HepG2 (cell line): ENCODE measurements around the gene YPEL5. TPM values are rescaled to one million over a fixed set of nuclear protein-coding genes. Genes with fewer than 3 reads are reported as not detected.

Source experiments
- ATAC-seq: fragments of 200-7000 bp; cut with Tn5 transposase; 3 replicates; pipeline ENCODE4 v1.9.1; 2020; ENCODE audit warnings: mild to moderate bottlenecking, moderate library complexity
- BruUV-seq: library from RNA; stranded (reverse); fragments of 400-500 nt; replicated peaks from 2 replicates; lab custom pipeline; 2021; lab: Mats Ljungman, UMichigan
- CTCF ChIA-PET: fragments of 300-600 bp; formaldehyde crosslinking; extraction: SDS; loops from one replicate; lab custom pipeline; 2021; ENCODE audit warnings: low total read pairs, inconsistent platforms, low intra/inter-chr PET ratio; lab: Yijun Ruan, JAX
- POLR2A ChIA-PET: fragments of 350-600 bp; sonication (Branson Sonifier 250); formaldehyde crosslinking; loops from one replicate; lab custom pipeline; 2020; ENCODE audit warnings: antibody characterized with exemption, inconsistent platforms; lab: Yijun Ruan, JAX
- DNase-seq: peaks from one replicate; pipeline ENCODE4 v3.0.0-alpha.2; 2015; ENCODE audit warnings: low spot score
- FAIRE-seq: peaks from 3 replicates; lab custom pipeline; 2011; peaks lifted over from hg19 to GRCh38; lab: Jason Lieb, UNC
- H2AFZ ChIP-seq: one replicate; pipeline ENCODE4 v1.6.1; 2011; ENCODE audit warnings: low read length, inconsistent platforms
- H3K27ac ChIP-seq: fragments of 300-600 bp; 3 replicates; pipeline ENCODE4 v1.8.0; 2011; ENCODE audit warnings: mixed run types, mild to moderate bottlenecking, mixed read lengths, low read length, inconsistent platforms; ENCODE audit not compliant: insufficient read depth; ENCODE audit errors: extremely low read length
- H3K27me3 ChIP-seq, 2 experiments: fragments of 200-600 bp in 1 of 2; 2 replicates in 1 of 2; 3 replicates in 1 of 2; pipeline versions ENCODE4 v1.6.0 to v1.8.0; 2011; ENCODE audit warnings: low read length in 2 of 2, mild to moderate bottlenecking in 2 of 2, moderate library complexity in 2 of 2, inconsistent platforms in 1 of 2; ENCODE audit not compliant: insufficient read depth in 2 of 2, control insufficient read depth in 1 of 2
- H3K36me3 ChIP-seq, 2 experiments: fragments of 200-600 bp in 1 of 2; replicated peaks in 1 of 2; 2 replicates in 1 of 2; 3 replicates in 1 of 2; pipeline versions ENCODE4 v1.5.1 to v1.8.0; 2011; ENCODE audit warnings: low read length in 2 of 2, inconsistent platforms in 1 of 2; ENCODE audit not compliant: insufficient read depth in 2 of 2, control insufficient read depth in 1 of 2
- H3K4me1 ChIP-seq: 2 replicates; pipeline ENCODE4 v1.5.1; 2012; ENCODE audit warnings: low read length, inconsistent platforms; ENCODE audit not compliant: insufficient read depth
- H3K4me2 ChIP-seq: 2 replicates; pipeline ENCODE4 v1.6.0; 2011; ENCODE audit warnings: low read depth, low read length, inconsistent platforms
- H3K4me3 ChIP-seq, 3 experiments: fragments of 200-600 bp in 1 of 3; sonication (generic), shearing (Covaris generic) in 1 of 3; replicated peaks in 1 of 3; 2 replicates each; pipeline ENCODE4 v1.5.1; 2011 to 2016; ENCODE audit warnings: low read length in 3 of 3, inconsistent platforms in 2 of 3, low read depth in 2 of 3, mild to moderate bottlenecking in 2 of 3, control low read depth in 1 of 3, mixed read lengths in 1 of 3; ENCODE audit not compliant: insufficient read depth in 1 of 3
- H3K79me2 ChIP-seq: one replicate; pipeline ENCODE4 v1.6.1; 2011; ENCODE audit warnings: low read length, inconsistent platforms; ENCODE audit not compliant: insufficient read depth
- H3K9ac ChIP-seq: 2 replicates; pipeline ENCODE4 v1.6.0; 2011; ENCODE audit warnings: mild to moderate bottlenecking, low read depth, low read length, inconsistent platforms; ENCODE audit not compliant: insufficient read depth
- H3K9me3 ChIP-seq: 2 replicates; pipeline ENCODE4 v1.5.1; 2012; ENCODE audit warnings: mild to moderate bottlenecking, low read length
- H4K20me1 ChIP-seq: 2 replicates; pipeline ENCODE4 v1.6.0; 2011; ENCODE audit warnings: inconsistent platforms, mild to moderate bottlenecking, low read length, moderate library complexity; ENCODE audit not compliant: insufficient read depth
- IRF2 ChIP-seq: IDR thresholded peaks from 2 replicates; pipeline ENCODE4 v1.6.1; 2018; ENCODE audit warnings: missing genetic modification reagents, missing compliant biosample characterization
- MXD4 ChIP-seq: IDR thresholded peaks from 2 replicates; pipeline ENCODE4 v1.6.1; 2016; ENCODE audit warnings: mild to moderate bottlenecking, missing biosample characterization, missing genetic modification reagents
- ZNF441 ChIP-seq: sonication (generic); formaldehyde crosslinking; IDR thresholded peaks from 2 replicates; pipeline ENCODE4 v1.7.0; 2021; ENCODE audit warnings: missing genetic modification reagents, borderline replicate concordance
- WGBS: methylation state at CpG from one replicate; pipeline ENCODE4 v1.1.6; 2017; ENCODE audit warnings: low lambda C conversion rate; 5-methylcytosine and 5-hydroxymethylcytosine counted together
- in situ Hi-C: cut with HindIII; loops from 2 replicates; pipeline ENCODE4 v1.10.0; 2017; ENCODE audit warnings: low pct_unique_long_range_greater_than_20kb; ENCODE audit not compliant: extremely low pct_ligation_motif_present
- intact Hi-C: fragments of 100-400 bp; cut with micrococcal nuclease; formaldehyde crosslinking; loops from one replicate; pipeline ENCODE4 v1.10.0; 2022; ENCODE audit not compliant: unreplicated experiment
- polyA plus RNA-seq, 8 experiments: library from polyadenylated mRNA; depleted of rRNA in 3 of 8; stranded (reverse) in 7 of 8; unstranded in 1 of 8; fragments of >200 nt; fragmentation: Illumina TruSeq in 4 of 8; extraction: Trizol in 4 of 8; gene quantifications; 2 replicates each; pipeline versions ENCODE4 v1.2.1 to v1.2.3, GENCODE V29; 2011 to 2016; ENCODE audit warnings: low read depth in 4 of 8, missing spikeins in 1 of 8, mixed read lengths in 1 of 8; ENCODE audit not compliant: insufficient read depth in 1 of 8
- total RNA-seq, 5 experiments: library from RNA; depleted of rRNA; stranded (reverse); fragments of >200 nt; fragmentation: Illumina TruSeq; extraction: Trizol; gene quantifications; 2 replicates each; pipeline ENCODE4 v1.2.3, GENCODE V29; 2016; ENCODE audit warnings: low read depth in 1 of 5
- TF ChIP-seq, protein P1 (sequence below): sonication (generic); formaldehyde crosslinking; IDR thresholded peaks from 2 replicates; pipeline ENCODE4 v1.5.1; 2020; ENCODE audit warnings: mild to moderate bottlenecking, moderate library complexity, missing genetic modification reagents
- TF ChIP-seq, protein P2 (sequence below): sonication (generic); formaldehyde crosslinking; IDR thresholded peaks from 2 replicates; pipeline ENCODE4 v1.5.1; 2020; ENCODE audit warnings: missing genetic modification reagents, mild to moderate bottlenecking, borderline replicate concordance

The YPEL5 gene
- total and polyA plus RNA-seq, 2 of the 13 experiments (the other 11 are each of a cell fraction or from before 2014, with no cell fraction given) = 12.7 to 49.7 TPM

DNA sequence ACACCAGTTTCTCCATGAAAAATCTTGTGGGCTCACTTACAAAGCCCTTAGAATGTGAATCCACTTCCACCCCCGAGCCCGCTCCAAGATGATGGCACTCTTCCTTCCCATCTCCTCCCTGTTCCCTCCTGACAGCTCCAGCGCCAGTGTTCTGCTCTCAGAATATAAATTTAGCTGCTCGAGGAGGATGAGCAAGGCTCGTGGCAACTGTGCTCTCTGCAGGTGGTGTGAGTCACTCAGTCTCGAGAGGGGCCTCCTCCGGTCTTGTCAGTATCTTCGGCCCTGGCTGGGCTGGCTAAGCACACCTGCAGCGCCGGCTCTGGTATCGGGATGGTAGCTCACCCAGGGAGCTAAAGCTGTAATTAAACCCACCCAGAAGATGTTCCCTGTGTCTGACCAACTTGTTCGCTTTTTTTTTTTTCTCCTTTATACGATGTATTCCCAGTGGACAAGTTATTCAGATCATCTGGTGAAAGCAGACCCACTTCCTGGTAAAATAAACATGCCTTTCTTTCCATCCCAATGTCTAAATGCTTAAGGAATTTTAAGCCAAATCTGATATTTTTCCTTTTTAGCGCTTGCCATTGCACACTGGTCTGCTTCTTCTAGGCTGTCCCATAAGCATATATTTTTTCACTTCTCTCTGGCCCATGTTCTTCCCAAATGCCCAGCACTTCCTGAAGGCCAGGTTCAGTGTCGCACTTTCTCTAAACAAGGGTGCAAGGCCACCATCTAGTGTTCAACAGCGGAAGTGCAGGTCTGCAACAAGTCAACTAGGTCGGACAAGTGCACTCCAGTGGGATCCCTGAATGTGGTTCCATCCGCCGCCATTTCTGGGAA, 31.4 kb upstream of the YPEL5 start (continued):
- TF ChIP-seq, protein P1, sequence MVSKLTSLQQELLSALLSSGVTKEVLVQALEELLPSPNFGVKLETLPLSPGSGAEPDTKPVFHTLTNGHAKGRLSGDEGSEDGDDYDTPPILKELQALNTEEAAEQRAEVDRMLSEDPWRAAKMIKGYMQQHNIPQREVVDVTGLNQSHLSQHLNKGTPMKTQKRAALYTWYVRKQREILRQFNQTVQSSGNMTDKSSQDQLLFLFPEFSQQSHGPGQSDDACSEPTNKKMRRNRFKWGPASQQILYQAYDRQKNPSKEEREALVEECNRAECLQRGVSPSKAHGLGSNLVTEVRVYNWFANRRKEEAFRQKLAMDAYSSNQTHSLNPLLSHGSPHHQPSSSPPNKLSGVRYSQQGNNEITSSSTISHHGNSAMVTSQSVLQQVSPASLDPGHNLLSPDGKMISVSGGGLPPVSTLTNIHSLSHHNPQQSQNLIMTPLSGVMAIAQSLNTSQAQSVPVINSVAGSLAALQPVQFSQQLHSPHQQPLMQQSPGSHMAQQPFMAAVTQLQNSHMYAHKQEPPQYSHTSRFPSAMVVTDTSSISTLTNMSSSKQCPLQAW = peak; percentile 69
- 0 out of 2 replicates have a peak, but pooled peaks have one; percentile 32 for TF ChIP-seq ZNF441 (CRISPR knock-in tag)
- no peak for TF ChIP-seq MXD4 (CRISPR knock-in tag)

DNA sequence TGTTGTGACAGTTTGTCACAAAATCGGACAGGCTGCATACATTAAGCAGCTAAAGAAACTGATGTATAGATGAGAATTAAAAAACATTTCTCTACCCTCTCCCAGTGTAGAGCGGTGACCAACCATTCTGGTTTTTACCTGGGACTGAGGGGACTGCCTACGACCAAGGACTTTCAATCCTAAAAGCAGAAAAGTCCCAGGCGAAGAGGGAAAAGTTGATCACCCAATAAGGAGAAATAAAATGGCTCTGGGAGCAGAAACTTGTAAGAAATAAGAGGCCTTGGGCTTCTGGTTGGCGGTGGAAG, 30.9 kb upstream of the YPEL5 start:
- FAIRE-seq = no peak
- H3K4me3 ChIP-seq = no peak overlapping the region
- ATAC-seq = no peak; the same call in 2 of the 3 replicates
- H3K79me2 ChIP-seq = no peaks in the 10 kb centered on the region
- 57% methylated on average over 5 of the region's 5 CpGs for WGBS
- TF ChIP-seq, protein P2, sequence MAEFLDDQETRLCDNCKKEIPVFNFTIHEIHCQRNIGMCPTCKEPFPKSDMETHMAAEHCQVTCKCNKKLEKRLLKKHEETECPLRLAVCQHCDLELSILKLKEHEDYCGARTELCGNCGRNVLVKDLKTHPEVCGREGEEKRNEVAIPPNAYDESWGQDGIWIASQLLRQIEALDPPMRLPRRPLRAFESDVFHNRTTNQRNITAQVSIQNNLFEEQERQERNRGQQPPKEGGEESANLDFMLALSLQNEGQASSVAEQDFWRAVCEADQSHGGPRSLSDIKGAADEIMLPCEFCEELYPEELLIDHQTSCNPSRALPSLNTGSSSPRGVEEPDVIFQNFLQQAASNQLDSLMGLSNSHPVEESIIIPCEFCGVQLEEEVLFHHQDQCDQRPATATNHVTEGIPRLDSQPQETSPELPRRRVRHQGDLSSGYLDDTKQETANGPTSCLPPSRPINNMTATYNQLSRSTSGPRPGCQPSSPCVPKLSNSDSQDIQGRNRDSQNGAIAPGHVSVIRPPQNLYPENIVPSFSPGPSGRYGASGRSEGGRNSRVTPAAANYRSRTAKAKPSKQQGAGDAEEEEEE (CRISPR knock-in tag) = no peak
- TF ChIP-seq IRF2 = 0 out of 2 replicates have a peak, but pooled peaks have one; percentile 8
- in situ Hi-C loops (loop anchor here (5.0 kb wide), 1 partner anchor 34 kb away; no protein-coding TSS in a partner anchor), intact Hi-C loops (loop anchor here (1.0 to 5.0 kb wide), 3 partner anchors 25 to 193 kb away; no protein-coding TSS in a partner anchor)
- no peak overlapping the region for H3K9ac ChIP-seq
- no peak for DNase-seq
- H3K4me2 ChIP-seq = no peak overlapping the region
- ChIA-PET POLR2A (no interaction called here), CTCF (interaction anchor here (1.1 to 4.4 kb wide), 3 partner anchors 24 to 904 kb away, joined by 4 to 106 read pairs (median 6); no protein-coding TSS in a partner anchor)
- H4K20me1 ChIP-seq = no peaks in the 10 kb centered on the region
- no peak overlapping the region for H3K27ac ChIP-seq
- peaks cover 13% of the 10 kb centered on the region for H3K4me1 ChIP-seq
- no TSS peak for BruUV-seq
- no peaks in the 10 kb centered on the region for H3K36me3 ChIP-seq
- peaks cover 0 to 20% of the 10 kb centered on the region in 2 experiments; a peak in 4 of 5 replicates for H3K27me3 ChIP-seq
- H3K9me3 ChIP-seq = no peaks in the 10 kb centered on the region
- H2AFZ ChIP-seq = no peak overlapping the region
